Cardiac fibroblast (primary cell): ENCODE data around the gene PKDCC.

Source experiments
- DNase-seq, 2 donors: peaks; one replicate each; pipeline versions ENCODE4 v3.0.0 to v3.0.0-alpha.2; 2010; ENCODE audit warnings: low read depth in 2 of 2
- H3K4me3 ChIP-seq, 2 donors: replicated peaks in 1 of 2; 1 replicate in 1 of 2; 2 replicates in 1 of 2; pipeline ENCODE4 v1.5.1; 2011; ENCODE audit warnings: low read depth in 2 of 2, low read length in 2 of 2, mild to moderate bottlenecking in 2 of 2, moderate library complexity in 1 of 2
- CTCF ChIP-seq: IDR thresholded peaks from one replicate; pipeline ENCODE4 v1.5.1; 2011; ENCODE audit warnings: low read depth, mild to moderate bottlenecking, low read length, inconsistent platforms

Gene PKDCC

GRCh38 chr2:42021464-42021863 lies 26.4 kb upstream of the PKDCC start:
- DNase-seq: peak; percentile 35 to 55
- no peak for TF ChIP-seq CTCF
- no peak overlapping the region for H3K4me3 ChIP-seq

- H3K4me3 ChIP-seq: no peak overlapping the region
- no peak for TF ChIP-seq CTCF
- peak; percentile 67 to 93 for DNase-seq
These were observed 22.7 kb upstream of the PKDCC start for GRCh38 chr2:42025151-42025582.

- no peak for DNase-seq
- no peak overlapping the region for H3K4me3 ChIP-seq
- TF ChIP-seq CTCF: no peak
These were observed 21.5 kb upstream of the PKDCC start for GRCh38 chr2:42026272-42026671.

DNA sequence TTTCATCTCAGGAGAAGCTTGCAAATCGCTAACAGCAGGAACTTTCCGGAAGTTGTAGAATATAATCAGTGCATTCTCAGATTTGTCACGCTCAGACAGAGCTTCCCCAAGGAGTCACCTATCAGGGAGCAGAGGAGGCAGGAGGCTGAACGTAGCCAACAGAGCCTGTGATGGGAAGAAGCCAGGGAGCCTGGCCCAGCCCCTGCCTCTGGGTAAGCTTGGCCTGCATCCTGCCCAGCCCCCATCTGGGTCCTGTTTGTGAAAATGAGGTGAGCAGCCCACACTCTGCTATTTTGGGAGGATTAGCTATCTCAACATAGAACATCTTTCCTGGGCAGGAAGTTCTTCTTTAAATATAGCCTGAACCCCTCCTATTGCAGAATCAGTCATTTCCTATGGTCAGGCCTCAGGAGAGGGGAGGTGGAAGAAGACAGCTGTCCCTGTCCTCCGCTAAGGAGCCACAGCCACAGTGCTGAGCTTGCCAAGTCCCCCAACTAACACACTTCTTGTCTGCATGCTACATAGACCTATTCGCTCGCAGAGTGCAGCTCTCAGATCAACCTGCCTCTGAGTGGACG lies 19.2 kb upstream of the PKDCC start:
- DNase-seq: peak in 1 of 2 donors; percentile 54
- no peak for TF ChIP-seq CTCF
- H3K4me3 ChIP-seq: no peak overlapping the region

DNA sequence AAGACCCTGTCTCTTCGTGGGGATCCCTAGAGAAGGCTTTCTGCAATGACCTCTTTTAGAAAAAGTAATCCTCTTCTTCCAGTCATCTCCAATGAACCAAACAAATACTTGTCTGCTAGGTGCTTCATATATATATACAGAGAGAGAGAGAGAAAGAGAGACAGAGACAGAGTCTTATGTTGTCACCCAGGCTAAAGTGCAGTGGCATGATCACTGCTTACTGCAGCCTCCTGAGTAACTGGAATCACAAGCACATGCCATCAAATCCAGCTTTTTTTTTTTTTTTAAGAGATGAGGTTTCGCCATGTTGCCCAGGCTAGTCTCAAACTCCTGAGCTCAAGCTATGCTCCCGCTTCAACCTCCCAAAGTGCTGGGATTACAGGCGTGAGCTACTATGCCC lies 18.6 kb upstream of the PKDCC start:
- no peak for DNase-seq
- H3K4me3 ChIP-seq: no peak overlapping the region
- no peak for TF ChIP-seq CTCF

GRCh38 chr2:42029639-42030199 lies 18.1 kb upstream of the PKDCC start:
- no peak for TF ChIP-seq CTCF

More at GRCh38 chr2:42029639-42030199, 18.1 kb upstream of the PKDCC start:
- no peak overlapping the region for H3K4me3 ChIP-seq
- no peak for DNase-seq
